Skeletal muscle satellite cell (primary cell): ENCODE data around the gene ATG4C.

Source experiments
- H3K27me3 ChIP-seq: 2 replicates; pipeline ENCODE4 v1.7.0; 2013; ENCODE audit warnings: low read length; ENCODE audit not compliant: control insufficient read depth, insufficient read depth
- H3K36me3 ChIP-seq: 2 replicates; pipeline ENCODE4 v1.7.0; 2013; ENCODE audit warnings: mild to moderate bottlenecking, control low read depth, low read length; ENCODE audit not compliant: insufficient read depth
- H3K4me1 ChIP-seq: 2 replicates; pipeline ENCODE4 v1.7.0; 2013; ENCODE audit warnings: low read length; ENCODE audit not compliant: control insufficient read depth, insufficient read depth
- H3K4me2 ChIP-seq: 2 replicates; pipeline ENCODE4 v1.7.0; 2013; ENCODE audit warnings: mild to moderate bottlenecking, low read length
- H3K4me3 ChIP-seq: 2 replicates; pipeline ENCODE4 v1.7.0; 2013; ENCODE audit warnings: low read length
- H3K9ac ChIP-seq: 2 replicates; pipeline ENCODE4 v1.7.0; 2013; ENCODE audit warnings: mild to moderate bottlenecking, low read depth, low read length, moderate library complexity
- H3K9me3 ChIP-seq: replicated peaks from 2 replicates; pipeline ENCODE4 v1.7.0; 2013; ENCODE audit warnings: mild to moderate bottlenecking, control low read depth, low read length

ATG4C gene

GRCh38 chr1:62869217-62869754 lies 85.4 kb downstream of the ATG4C start:
- Histone ChIP-seq H3K4me3 (no peak overlapping the region), H3K9me3 (no peaks in the 10 kb centered on the region), H3K9ac (no peak overlapping the region), H3K4me1 (peaks cover 7% of the 10 kb centered on the region), H3K4me2 (no peak overlapping the region), H3K36me3 (no peaks in the 10 kb centered on the region), H3K27me3 (no peaks in the 10 kb centered on the region)

- Histone ChIP-seq H3K4me2 (no peak overlapping the region), H3K27me3 (no peaks in the 10 kb centered on the region), H3K9ac (no peak overlapping the region), H3K4me1 (peaks cover 7% of the 10 kb centered on the region), H3K9me3 (no peaks in the 10 kb centered on the region), H3K36me3 (no peaks in the 10 kb centered on the region), H3K4me3 (no peak overlapping the region)
Measured at GRCh38 chr1:62870148-62870547, 86.2 kb downstream of the ATG4C start.

- no peaks in the 10 kb centered on the region for H3K9me3 ChIP-seq
- H3K4me2 ChIP-seq: no peak overlapping the region
- H3K27me3 ChIP-seq: no peaks in the 10 kb centered on the region
- no peak overlapping the region for H3K9ac ChIP-seq
- H3K4me3 ChIP-seq: no peak overlapping the region
- H3K36me3 ChIP-seq: no peaks in the 10 kb centered on the region
- H3K4me1 ChIP-seq: peaks cover 6% of the 10 kb centered on the region
Measured at GRCh38 chr1:62875676-62876075, 91.7 kb downstream of the ATG4C start.

- Histone ChIP-seq H3K36me3 (no peaks in the 10 kb centered on the region), H3K9me3 (no peaks in the 10 kb centered on the region), H3K4me2 (no peak overlapping the region), H3K9ac (no peak overlapping the region), H3K27me3 (no peaks in the 10 kb centered on the region), H3K4me1 (peaks cover 6% of the 10 kb centered on the region), H3K4me3 (no peak overlapping the region)
Measured at GRCh38 chr1:62876535-62876934, 92.6 kb downstream of the ATG4C start.

- Histone ChIP-seq H3K4me1 (peaks cover 6% of the 10 kb centered on the region), H3K27me3 (no peaks in the 10 kb centered on the region), H3K4me3 (no peak overlapping the region), H3K9ac (no peak overlapping the region), H3K9me3 (no peaks in the 10 kb centered on the region), H3K36me3 (no peaks in the 10 kb centered on the region), H3K4me2 (no peak overlapping the region)
Measured at GRCh38 chr1:62877579-62877978, 93.6 kb downstream of the ATG4C start.

- no peaks in the 10 kb centered on the region for H3K27me3 ChIP-seq
- H3K4me1 ChIP-seq: peaks cover 6% of the 10 kb centered on the region
- no peaks in the 10 kb centered on the region for H3K36me3 ChIP-seq
- no peaks in the 10 kb centered on the region for H3K9me3 ChIP-seq
- no peak overlapping the region for H3K4me3 ChIP-seq
- H3K4me2 ChIP-seq: no peak overlapping the region
- H3K9ac ChIP-seq: no peak overlapping the region
Measured at GRCh38 chr1:62879962-62880361, 96.0 kb downstream of the ATG4C start.

GRCh38 chr1:62882201-62883104 lies 98.5 kb downstream of the ATG4C start:
- H3K4me3 ChIP-seq: no peak overlapping the region
- peaks cover 3% of the 10 kb centered on the region for H3K27me3 ChIP-seq
- no peak overlapping the region for H3K9ac ChIP-seq
- H3K4me1 ChIP-seq: no peaks in the 10 kb centered on the region
- no peaks in the 10 kb centered on the region for H3K36me3 ChIP-seq
- H3K4me2 ChIP-seq: no peak overlapping the region
- no peaks in the 10 kb centered on the region for H3K9me3 ChIP-seq

GRCh38 chr1:62884156-62884740 lies 100.3 kb downstream of the ATG4C start:
- Histone ChIP-seq H3K4me2 (no peak overlapping the region), H3K9ac (no peak overlapping the region), H3K9me3 (no peaks in the 10 kb centered on the region), H3K27me3 (peaks cover 3% of the 10 kb centered on the region), H3K4me1 (no peaks in the 10 kb centered on the region), H3K4me3 (no peak overlapping the region), H3K36me3 (no peaks in the 10 kb centered on the region)

- Histone ChIP-seq H3K4me3 (no peak overlapping the region), H3K9ac (no peak overlapping the region), H3K27me3 (peaks cover 3% of the 10 kb centered on the region), H3K9me3 (no peaks in the 10 kb centered on the region), H3K4me1 (no peaks in the 10 kb centered on the region), H3K36me3 (no peaks in the 10 kb centered on the region), H3K4me2 (no peak overlapping the region)
Measured at GRCh38 chr1:62887799-62888507, 104.0 kb downstream of the ATG4C start.

GRCh38 chr1:62891956-62892562 lies 108.1 kb downstream of the ATG4C start:
- H3K36me3 ChIP-seq: no peaks in the 10 kb centered on the region
- no peak overlapping the region for H3K4me3 ChIP-seq
- no peaks in the 10 kb centered on the region for H3K4me1 ChIP-seq
- H3K9ac ChIP-seq: no peak overlapping the region
- H3K9me3 ChIP-seq: no peaks in the 10 kb centered on the region
- H3K4me2 ChIP-seq: no peak overlapping the region
- H3K27me3 ChIP-seq: no peaks in the 10 kb centered on the region

GRCh38 chr1:62897788-62898187 lies 113.9 kb downstream of the ATG4C start:
- H3K4me2 ChIP-seq: no peak overlapping the region
- H3K4me3 ChIP-seq: no peak overlapping the region
- H3K4me1 ChIP-seq: no peaks in the 10 kb centered on the region
- no peaks in the 10 kb centered on the region for H3K9me3 ChIP-seq
- H3K9ac ChIP-seq: no peak overlapping the region
- no peaks in the 10 kb centered on the region for H3K36me3 ChIP-seq
- no peaks in the 10 kb centered on the region for H3K27me3 ChIP-seq
